HepG2 (cell line): Measurements from ENCODE around the gene SSH3. TPM values are rescaled to one million over a fixed set of nuclear protein-coding genes. Genes with fewer than 3 reads are reported as not detected.
A peak's percentile ranks its signal among the peaks of the same experiment; 100 is the strongest.

ENCODE experiments used
- ATAC-seq: fragments of 200-7000 bp; cut with Tn5 transposase; 3 replicates; pipeline ENCODE4 v1.9.1; 2020; ENCODE audit warnings: mild to moderate bottlenecking, moderate library complexity
- BruUV-seq: library from RNA; stranded (reverse); fragments of 400-500 nt; replicated peaks from 2 replicates; lab custom pipeline; 2021; lab: Mats Ljungman, UMichigan
- CTCF ChIA-PET: fragments of 300-600 bp; formaldehyde crosslinking; extraction: SDS; loops from one replicate; lab custom pipeline; 2021; ENCODE audit warnings: low total read pairs, inconsistent platforms, low intra/inter-chr PET ratio; lab: Yijun Ruan, JAX
- POLR2A ChIA-PET: fragments of 350-600 bp; sonication (Branson Sonifier 250); formaldehyde crosslinking; loops from one replicate; lab custom pipeline; 2020; ENCODE audit warnings: antibody characterized with exemption, inconsistent platforms; lab: Yijun Ruan, JAX
- DNase-seq: peaks from one replicate; pipeline ENCODE4 v3.0.0-alpha.2; 2015; ENCODE audit warnings: low spot score
- FAIRE-seq: peaks from 3 replicates; lab custom pipeline; 2011; peaks lifted over from hg19 to GRCh38; lab: Jason Lieb, UNC
- H2AFZ ChIP-seq: one replicate; pipeline ENCODE4 v1.6.1; 2011; ENCODE audit warnings: low read length, inconsistent platforms
- H3K27ac ChIP-seq: fragments of 300-600 bp; 3 replicates; pipeline ENCODE4 v1.8.0; 2011; ENCODE audit warnings: mixed run types, mild to moderate bottlenecking, mixed read lengths, low read length, inconsistent platforms; ENCODE audit not compliant: insufficient read depth; ENCODE audit errors: extremely low read length
- H3K27me3 ChIP-seq, 2 experiments: fragments of 200-600 bp in 1 of 2; 2 replicates in 1 of 2; 3 replicates in 1 of 2; pipeline versions ENCODE4 v1.6.0 to v1.8.0; 2011; ENCODE audit warnings: low read length in 2 of 2, mild to moderate bottlenecking in 2 of 2, moderate library complexity in 2 of 2, inconsistent platforms in 1 of 2; ENCODE audit not compliant: insufficient read depth in 2 of 2, control insufficient read depth in 1 of 2
- H3K36me3 ChIP-seq, 2 experiments: fragments of 200-600 bp in 1 of 2; replicated peaks in 1 of 2; 2 replicates in 1 of 2; 3 replicates in 1 of 2; pipeline versions ENCODE4 v1.5.1 to v1.8.0; 2011; ENCODE audit warnings: low read length in 2 of 2, inconsistent platforms in 1 of 2; ENCODE audit not compliant: insufficient read depth in 2 of 2, control insufficient read depth in 1 of 2
- H3K4me1 ChIP-seq: 2 replicates; pipeline ENCODE4 v1.5.1; 2012; ENCODE audit warnings: low read length, inconsistent platforms; ENCODE audit not compliant: insufficient read depth
- H3K4me2 ChIP-seq: 2 replicates; pipeline ENCODE4 v1.6.0; 2011; ENCODE audit warnings: low read depth, low read length, inconsistent platforms
- H3K4me3 ChIP-seq, 3 experiments: fragments of 200-600 bp in 1 of 3; sonication (generic), shearing (Covaris generic) in 1 of 3; replicated peaks in 1 of 3; 2 replicates each; pipeline ENCODE4 v1.5.1; 2011 to 2016; ENCODE audit warnings: low read length in 3 of 3, inconsistent platforms in 2 of 3, low read depth in 2 of 3, mild to moderate bottlenecking in 2 of 3, control low read depth in 1 of 3, mixed read lengths in 1 of 3; ENCODE audit not compliant: insufficient read depth in 1 of 3
- H3K79me2 ChIP-seq: one replicate; pipeline ENCODE4 v1.6.1; 2011; ENCODE audit warnings: low read length, inconsistent platforms; ENCODE audit not compliant: insufficient read depth
- H3K9ac ChIP-seq: 2 replicates; pipeline ENCODE4 v1.6.0; 2011; ENCODE audit warnings: mild to moderate bottlenecking, low read depth, low read length, inconsistent platforms; ENCODE audit not compliant: insufficient read depth
- H3K9me3 ChIP-seq: 2 replicates; pipeline ENCODE4 v1.5.1; 2012; ENCODE audit warnings: mild to moderate bottlenecking, low read length
- H4K20me1 ChIP-seq: 2 replicates; pipeline ENCODE4 v1.6.0; 2011; ENCODE audit warnings: inconsistent platforms, mild to moderate bottlenecking, low read length, moderate library complexity; ENCODE audit not compliant: insufficient read depth
- AHR ChIP-seq: IDR thresholded peaks from 2 replicates; pipeline ENCODE4 v1.6.1; 2018; ENCODE audit warnings: missing genetic modification reagents, missing compliant biosample characterization
- BRCA1 ChIP-seq: sonication (generic); formaldehyde crosslinking; IDR thresholded peaks from 2 replicates; pipeline ENCODE4 v1.4.0; 2020; ENCODE audit warnings: missing genetic modification reagents
- CEBPG ChIP-seq: IDR thresholded peaks from 2 replicates; pipeline ENCODE4 v1.6.1; 2016
- CENPT ChIP-seq: sonication (generic); formaldehyde crosslinking; IDR thresholded peaks from 2 replicates; pipeline ENCODE4 v1.8.0; 2022; ENCODE audit warnings: low read depth, mild to moderate bottlenecking, moderate library complexity, missing genetic modification reagents
- FOXK1 ChIP-seq: sonication (generic); formaldehyde crosslinking; IDR thresholded peaks from 2 replicates; pipeline ENCODE4 v1.4.0; 2020; ENCODE audit warnings: low read depth, missing genetic modification reagents, borderline replicate concordance
- GABPB1 ChIP-seq: IDR thresholded peaks from 2 replicates; pipeline ENCODE4 v1.6.1; 2016; ENCODE audit warnings: mild to moderate bottlenecking, missing genetic modification reagents, moderate library complexity, missing compliant biosample characterization
- GATAD1 ChIP-seq: IDR thresholded peaks from 2 replicates; pipeline ENCODE4 v1.6.1; 2016; ENCODE audit warnings: missing genetic modification reagents, missing compliant biosample characterization
- SALL2 ChIP-seq: sonication (generic); formaldehyde crosslinking; IDR thresholded peaks from 2 replicates; pipeline ENCODE4 v1.8.1; 2023; ENCODE audit warnings: mild to moderate bottlenecking, missing genetic modification reagents, inconsistent platforms
- TEAD3 ChIP-seq: optimal IDR thresholded peaks from 2 replicates; pipeline ENCODE3; 2016; ENCODE audit warnings: borderline replicate concordance
- ZNF10 ChIP-seq: sonication (generic); formaldehyde crosslinking; IDR thresholded peaks from 2 replicates; pipeline ENCODE4 v1.4.0; 2020; ENCODE audit warnings: mild to moderate bottlenecking, low read depth, missing genetic modification reagents, borderline replicate concordance
- ZNF772 ChIP-seq: sonication (generic); formaldehyde crosslinking; IDR thresholded peaks from 2 replicates; pipeline ENCODE4 v1.5.0; 2020; ENCODE audit warnings: mild to moderate bottlenecking, missing genetic modification reagents
- ZNF788 ChIP-seq: sonication (generic); formaldehyde crosslinking; IDR thresholded peaks from 2 replicates; pipeline ENCODE4 v1.5.0; 2020; ENCODE audit warnings: mild to moderate bottlenecking, missing genetic modification reagents, borderline replicate concordance
- ZSCAN20 ChIP-seq: sonication (generic); formaldehyde crosslinking; IDR thresholded peaks from 2 replicates; pipeline ENCODE4 v1.4.0; 2020; ENCODE audit warnings: missing genetic modification reagents, mild to moderate bottlenecking, borderline replicate concordance
- WGBS: methylation state at CpG from one replicate; pipeline ENCODE4 v1.1.6; 2017; ENCODE audit warnings: low lambda C conversion rate; 5-methylcytosine and 5-hydroxymethylcytosine counted together
- in situ Hi-C: cut with HindIII; loops from 2 replicates; pipeline ENCODE4 v1.10.0; 2017; ENCODE audit warnings: low pct_unique_long_range_greater_than_20kb; ENCODE audit not compliant: extremely low pct_ligation_motif_present
- intact Hi-C: fragments of 100-400 bp; cut with micrococcal nuclease; formaldehyde crosslinking; loops from one replicate; pipeline ENCODE4 v1.10.0; 2022; ENCODE audit not compliant: unreplicated experiment
- polyA plus RNA-seq, 8 experiments: library from polyadenylated mRNA; depleted of rRNA in 3 of 8; stranded (reverse) in 7 of 8; unstranded in 1 of 8; fragments of >200 nt; fragmentation: Illumina TruSeq in 4 of 8; extraction: Trizol in 4 of 8; gene quantifications; 2 replicates each; pipeline versions ENCODE4 v1.2.1 to v1.2.3, GENCODE V29; 2011 to 2016; ENCODE audit warnings: low read depth in 4 of 8, missing spikeins in 1 of 8, mixed read lengths in 1 of 8; ENCODE audit not compliant: insufficient read depth in 1 of 8
- total RNA-seq, 5 experiments: library from RNA; depleted of rRNA; stranded (reverse); fragments of >200 nt; fragmentation: Illumina TruSeq; extraction: Trizol; gene quantifications; 2 replicates each; pipeline ENCODE4 v1.2.3, GENCODE V29; 2016; ENCODE audit warnings: low read depth in 1 of 5
- TF ChIP-seq, protein P1 (sequence below): IDR thresholded peaks from 2 replicates; pipeline ENCODE4 v1.6.1; 2016; ENCODE audit warnings: missing compliant biosample characterization, missing genetic modification reagents, borderline replicate concordance
- TF ChIP-seq, protein P2 (sequence below): IDR thresholded peaks from 2 replicates; pipeline ENCODE4 v1.6.1; 2016; ENCODE audit warnings: low read depth
- TF ChIP-seq, protein P3 (sequence below): IDR thresholded peaks from 2 replicates; pipeline ENCODE4 v1.6.1; 2016; ENCODE audit warnings: low read depth, borderline replicate concordance
- TF ChIP-seq, protein P4 (sequence below): sonication (generic); formaldehyde crosslinking; IDR thresholded peaks from 2 replicates; pipeline ENCODE4 v1.9.0; 2021; ENCODE audit warnings: missing genetic modification reagents, mild to moderate bottlenecking, borderline replicate concordance
- TF ChIP-seq, protein P5 (sequence below): sonication (generic); formaldehyde crosslinking; IDR thresholded peaks from 2 replicates; pipeline ENCODE4 v1.8.0; 2022; ENCODE audit warnings: missing genetic modification reagents, mild to moderate bottlenecking, borderline replicate concordance

The SSH3 gene
- total and polyA plus RNA-seq, 2 of the 13 experiments (the other 11 are each of a cell fraction or from before 2014, with no cell fraction given), result 12.4 to 18.8 TPM

DNA sequence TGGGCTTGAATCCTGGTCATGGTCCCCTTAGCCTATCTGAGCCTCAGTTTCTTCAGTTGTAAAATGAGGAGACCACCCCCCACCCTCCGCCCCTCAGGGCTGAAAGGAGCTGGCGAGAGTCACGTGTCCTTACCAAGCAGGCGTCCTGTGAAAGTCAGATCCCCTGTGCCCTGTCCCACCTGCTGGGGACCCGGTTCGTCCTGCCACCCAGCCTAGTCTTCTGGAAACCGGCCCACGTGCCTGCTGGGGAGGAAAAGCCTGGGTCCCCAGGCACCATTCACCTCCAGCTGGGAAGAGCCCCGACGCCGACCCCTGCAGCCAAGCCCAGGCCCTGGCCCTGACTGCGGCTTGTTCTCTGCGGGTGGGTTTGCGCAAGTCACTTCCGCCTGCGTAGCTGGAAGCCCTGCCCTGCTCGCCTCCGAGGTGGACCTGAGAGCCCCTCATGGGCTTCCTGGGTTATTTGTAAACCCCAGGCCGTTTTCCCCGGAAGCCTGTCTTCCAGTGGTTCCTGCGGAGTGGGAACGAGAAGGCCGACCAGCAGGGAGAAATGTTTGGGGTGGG is 679 bp upstream of the SSH3 start:
- Histone ChIP-seq H3K27me3 (no peaks in the 10 kb centered on the region), H3K4me3 (peak overlapping the region; percentile 89 to 98 (median 90); a peak in 5 of 6 replicates), H3K4me1 (peaks cover 20% of the 10 kb centered on the region), H3K36me3 (peaks cover 9 to 28% of the 10 kb centered on the region in 2 experiments; a peak in 4 of 5 replicates), H3K9ac (peak overlapping the region; percentile 87), H3K27ac (peak overlapping the region; percentile 52), H4K20me1 (no peaks in the 10 kb centered on the region), H3K9me3 (no peaks in the 10 kb centered on the region), H3K79me2 (peaks cover 5% of the 10 kb centered on the region), H3K4me2 (peak overlapping the region; percentile 82), H2AFZ (no peak overlapping the region)
- intact Hi-C loops, result loop anchor here (5.0 kb wide), 1 partner anchor 40 kb away; no protein-coding TSS in a partner anchor
- DNase-seq (no peak), FAIRE-seq (no peak), ATAC-seq (peak; percentile 50)
- in situ Hi-C loops, result no loop called here
- CTCF ChIA-PET, result interaction anchor here (1.1 kb wide), 1 partner anchor 13 kb away, joined by 3 read pairs; the partner anchor contains the start of gene ANKRD13D
- POLR2A ChIA-PET, result interaction anchor here (0.6 to 3.8 kb wide), 10 partner anchors 9 to 99 kb away, joined by 3 to 66 read pairs (median 6); partner anchors contain the start of genes ANKRD13D, CLCF1, POLD4 and PPP1CA
- WGBS, result 53% methylated on average over 11 of the region's 23 CpGs
- BruUV-seq, result no TSS peak
- TF ChIP-seq TEAD3 (CRISPR knock-in tag) (peak; percentile 3), ZNF788 (0 out of 2 replicates have a peak, but pooled peaks have one; percentile 3), SALL2 (CRISPR knock-in tag) (no peak), FOXK1 (CRISPR knock-in tag) (no peak), ZNF772 (CRISPR knock-in tag) (0 out of 2 replicates have a peak, but pooled peaks have one; percentile 10), CEBPG (peak; percentile 50; the same call in 1 of the 2 replicates), CENPT (CRISPR knock-in tag) (no peak), AHR (CRISPR knock-in tag) (no peak), GABPB1 (CRISPR knock-in tag) (peak; percentile 42; the same call in 1 of the 2 replicates), ZSCAN20 (CRISPR knock-in tag) (0 out of 2 replicates have a peak, but pooled peaks have one; percentile 25), GATAD1 (CRISPR knock-in tag) (no peak), ZNF10 (CRISPR knock-in tag) (no peak), BRCA1 (CRISPR knock-in tag) (no peak)
- TF ChIP-seq, protein P1, sequence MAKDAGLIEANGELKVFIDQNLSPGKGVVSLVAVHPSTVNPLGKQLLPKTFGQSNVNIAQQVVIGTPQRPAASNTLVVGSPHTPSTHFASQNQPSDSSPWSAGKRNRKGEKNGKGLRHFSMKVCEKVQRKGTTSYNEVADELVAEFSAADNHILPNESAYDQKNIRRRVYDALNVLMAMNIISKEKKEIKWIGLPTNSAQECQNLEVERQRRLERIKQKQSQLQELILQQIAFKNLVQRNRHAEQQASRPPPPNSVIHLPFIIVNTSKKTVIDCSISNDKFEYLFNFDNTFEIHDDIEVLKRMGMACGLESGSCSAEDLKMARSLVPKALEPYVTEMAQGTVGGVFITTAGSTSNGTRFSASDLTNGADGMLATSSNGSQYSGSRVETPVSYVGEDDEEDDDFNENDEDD (CRISPR knock-in tag), result no peak
- TF ChIP-seq, protein P2, sequence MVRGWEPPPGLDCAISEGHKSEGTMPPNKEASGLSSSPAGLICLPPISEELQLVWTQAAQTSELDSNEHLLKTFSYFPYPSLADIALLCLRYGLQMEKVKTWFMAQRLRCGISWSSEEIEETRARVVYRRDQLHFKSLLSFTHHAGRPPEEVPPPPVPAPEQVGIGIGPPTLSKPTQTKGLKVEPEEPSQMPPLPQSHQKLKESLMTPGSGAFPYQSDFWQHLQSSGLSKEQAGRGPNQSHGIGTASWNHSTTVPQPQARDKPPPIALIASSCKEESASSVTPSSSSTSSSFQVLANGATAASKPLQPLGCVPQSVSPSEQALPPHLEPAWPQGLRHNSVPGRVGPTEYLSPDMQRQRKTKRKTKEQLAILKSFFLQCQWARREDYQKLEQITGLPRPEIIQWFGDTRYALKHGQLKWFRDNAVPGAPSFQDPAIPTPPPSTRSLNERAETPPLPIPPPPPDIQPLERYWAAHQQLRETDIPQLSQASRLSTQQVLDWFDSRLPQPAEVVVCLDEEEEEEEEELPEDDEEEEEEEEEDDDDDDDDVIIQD (CRISPR knock-in tag), result no peak
- TF ChIP-seq, protein P3, sequence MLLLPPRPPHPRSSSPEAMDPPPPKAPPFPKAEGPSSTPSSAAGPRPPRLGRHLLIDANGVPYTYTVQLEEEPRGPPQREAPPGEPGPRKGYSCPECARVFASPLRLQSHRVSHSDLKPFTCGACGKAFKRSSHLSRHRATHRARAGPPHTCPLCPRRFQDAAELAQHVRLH, result 0 out of 2 replicates have a peak, but pooled peaks have one; percentile 18
- TF ChIP-seq, protein P4, sequence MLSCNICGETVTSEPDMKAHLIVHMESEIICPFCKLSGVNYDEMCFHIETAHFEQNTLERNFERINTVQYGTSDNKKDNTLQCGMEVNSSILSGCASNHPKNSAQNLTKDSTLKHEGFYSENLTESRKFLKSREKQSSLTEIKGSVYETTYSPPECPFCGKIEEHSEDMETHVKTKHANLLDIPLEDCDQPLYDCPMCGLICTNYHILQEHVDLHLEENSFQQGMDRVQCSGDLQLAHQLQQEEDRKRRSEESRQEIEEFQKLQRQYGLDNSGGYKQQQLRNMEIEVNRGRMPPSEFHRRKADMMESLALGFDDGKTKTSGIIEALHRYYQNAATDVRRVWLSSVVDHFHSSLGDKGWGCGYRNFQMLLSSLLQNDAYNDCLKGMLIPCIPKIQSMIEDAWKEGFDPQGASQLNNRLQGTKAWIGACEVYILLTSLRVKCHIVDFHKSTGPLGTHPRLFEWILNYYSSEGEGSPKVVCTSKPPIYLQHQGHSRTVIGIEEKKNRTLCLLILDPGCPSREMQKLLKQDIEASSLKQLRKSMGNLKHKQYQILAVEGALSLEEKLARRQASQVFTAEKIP (CRISPR knock-in tag), result no peak
- TF ChIP-seq, protein P5, sequence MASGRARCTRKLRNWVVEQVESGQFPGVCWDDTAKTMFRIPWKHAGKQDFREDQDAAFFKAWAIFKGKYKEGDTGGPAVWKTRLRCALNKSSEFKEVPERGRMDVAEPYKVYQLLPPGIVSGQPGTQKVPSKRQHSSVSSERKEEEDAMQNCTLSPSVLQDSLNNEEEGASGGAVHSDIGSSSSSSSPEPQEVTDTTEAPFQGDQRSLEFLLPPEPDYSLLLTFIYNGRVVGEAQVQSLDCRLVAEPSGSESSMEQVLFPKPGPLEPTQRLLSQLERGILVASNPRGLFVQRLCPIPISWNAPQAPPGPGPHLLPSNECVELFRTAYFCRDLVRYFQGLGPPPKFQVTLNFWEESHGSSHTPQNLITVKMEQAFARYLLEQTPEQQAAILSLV (CRISPR knock-in tag), result 0 out of 2 replicates have a peak, but pooled peaks have one; percentile 1
